ENCODE results near the gene SUSD4.
A peak's percentile ranks its signal among the peaks of the same experiment; 100 is the strongest.

DNA sequence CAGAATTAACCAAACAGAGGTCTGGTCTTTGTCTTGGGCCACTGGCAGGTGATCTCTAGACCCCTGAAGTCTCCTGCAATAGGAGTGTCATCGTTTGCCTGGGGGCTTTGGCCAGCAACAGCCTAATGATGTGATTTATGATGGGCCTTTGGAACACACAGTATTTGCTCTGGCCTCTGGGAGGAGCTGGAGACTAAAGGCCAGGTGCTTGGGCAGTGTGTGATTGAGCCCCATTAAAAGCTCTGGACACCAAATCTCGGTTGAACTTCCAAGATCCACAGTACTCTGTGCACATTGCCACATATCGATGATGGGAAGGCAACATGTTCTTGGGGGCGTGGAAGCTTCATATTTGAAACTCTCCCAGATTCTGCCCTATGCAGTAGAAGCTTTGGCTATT, 188.9 kb downstream of the SUSD4 start:
- no peak for TF ChIP-seq POLR2A (IDR thresholded peaks at IDR 0.05; ENCODE audit: low read depth, low read length)
- TF ChIP-seq, protein P1, sequence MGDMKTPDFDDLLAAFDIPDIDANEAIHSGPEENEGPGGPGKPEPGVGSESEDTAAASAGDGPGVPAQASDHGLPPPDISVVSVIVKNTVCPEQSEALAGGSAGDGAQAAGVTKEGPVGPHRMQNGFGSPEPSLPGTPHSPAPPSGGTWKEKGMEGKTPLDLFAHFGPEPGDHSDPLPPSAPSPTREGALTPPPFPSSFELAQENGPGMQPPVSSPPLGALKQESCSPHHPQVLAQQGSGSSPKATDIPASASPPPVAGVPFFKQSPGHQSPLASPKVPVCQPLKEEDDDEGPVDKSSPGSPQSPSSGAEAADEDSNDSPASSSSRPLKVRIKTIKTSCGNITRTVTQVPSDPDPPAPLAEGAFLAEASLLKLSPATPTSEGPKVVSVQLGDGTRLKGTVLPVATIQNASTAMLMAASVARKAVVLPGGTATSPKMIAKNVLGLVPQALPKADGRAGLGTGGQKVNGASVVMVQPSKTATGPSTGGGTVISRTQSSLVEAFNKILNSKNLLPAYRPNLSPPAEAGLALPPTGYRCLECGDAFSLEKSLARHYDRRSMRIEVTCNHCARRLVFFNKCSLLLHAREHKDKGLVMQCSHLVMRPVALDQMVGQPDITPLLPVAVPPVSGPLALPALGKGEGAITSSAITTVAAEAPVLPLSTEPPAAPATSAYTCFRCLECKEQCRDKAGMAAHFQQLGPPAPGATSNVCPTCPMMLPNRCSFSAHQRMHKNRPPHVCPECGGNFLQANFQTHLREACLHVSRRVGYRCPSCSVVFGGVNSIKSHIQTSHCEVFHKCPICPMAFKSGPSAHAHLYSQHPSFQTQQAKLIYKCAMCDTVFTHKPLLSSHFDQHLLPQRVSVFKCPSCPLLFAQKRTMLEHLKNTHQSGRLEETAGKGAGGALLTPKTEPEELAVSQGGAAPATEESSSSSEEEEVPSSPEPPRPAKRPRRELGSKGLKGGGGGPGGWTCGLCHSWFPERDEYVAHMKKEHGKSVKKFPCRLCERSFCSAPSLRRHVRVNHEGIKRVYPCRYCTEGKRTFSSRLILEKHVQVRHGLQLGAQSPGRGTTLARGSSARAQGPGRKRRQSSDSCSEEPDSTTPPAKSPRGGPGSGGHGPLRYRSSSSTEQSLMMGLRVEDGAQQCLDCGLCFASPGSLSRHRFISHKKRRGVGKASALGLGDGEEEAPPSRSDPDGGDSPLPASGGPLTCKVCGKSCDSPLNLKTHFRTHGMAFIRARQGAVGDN (IDR thresholded peaks at IDR 0.05), result no peak
- no peak for TF ChIP-seq CEBPB (IDR thresholded peaks at IDR 0.05; ENCODE audit: borderline replicate concordance in 1 of 2, low read depth in 2 of 2, low read length in 2 of 2)
- TF ChIP-seq CBFB (IDR thresholded peaks at IDR 0.05; ENCODE audit: low read depth), result no peak
- TF ChIP-seq, protein P2, sequence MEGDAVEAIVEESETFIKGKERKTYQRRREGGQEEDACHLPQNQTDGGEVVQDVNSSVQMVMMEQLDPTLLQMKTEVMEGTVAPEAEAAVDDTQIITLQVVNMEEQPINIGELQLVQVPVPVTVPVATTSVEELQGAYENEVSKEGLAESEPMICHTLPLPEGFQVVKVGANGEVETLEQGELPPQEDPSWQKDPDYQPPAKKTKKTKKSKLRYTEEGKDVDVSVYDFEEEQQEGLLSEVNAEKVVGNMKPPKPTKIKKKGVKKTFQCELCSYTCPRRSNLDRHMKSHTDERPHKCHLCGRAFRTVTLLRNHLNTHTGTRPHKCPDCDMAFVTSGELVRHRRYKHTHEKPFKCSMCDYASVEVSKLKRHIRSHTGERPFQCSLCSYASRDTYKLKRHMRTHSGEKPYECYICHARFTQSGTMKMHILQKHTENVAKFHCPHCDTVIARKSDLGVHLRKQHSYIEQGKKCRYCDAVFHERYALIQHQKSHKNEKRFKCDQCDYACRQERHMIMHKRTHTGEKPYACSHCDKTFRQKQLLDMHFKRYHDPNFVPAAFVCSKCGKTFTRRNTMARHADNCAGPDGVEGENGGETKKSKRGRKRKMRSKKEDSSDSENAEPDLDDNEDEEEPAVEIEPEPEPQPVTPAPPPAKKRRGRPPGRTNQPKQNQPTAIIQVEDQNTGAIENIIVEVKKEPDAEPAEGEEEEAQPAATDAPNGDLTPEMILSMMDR (IDR thresholded peaks at IDR 0.05 in 2 of 3, conservative IDR thresholded peaks at IDR 0.05 in 1 of 3; ENCODE audit: control insufficient read depth in 2 of 3, extremely low read depth in 1 of 3, insufficient read depth in 1 of 3, low read depth in 3 of 3, low read length in 3 of 3), result peak in 2 of 3 experiments; percentile 7 to 41; a peak in 1 of 6 replicates
- TF ChIP-seq FOS (IDR thresholded peaks at IDR 0.05; ENCODE audit: borderline replicate concordance, extremely low read depth, insufficient read length), result no peak
- TF ChIP-seq POU2F2 (IDR thresholded peaks at IDR 0.05; ENCODE audit: borderline replicate concordance, low read depth, low read length), result no peak
- TF ChIP-seq GABPA (IDR thresholded peaks at IDR 0.05; ENCODE audit: low read depth), result no peak
- TF ChIP-seq EZH2 (IDR thresholded peaks at IDR 0.05; ENCODE audit: borderline replicate concordance, control insufficient read depth, low read depth, low read length), result no peak

Measured in GM12878 (cell line).